HEK293 (cell line): ENCODE measurements around the gene DCAF4.

Experiments used
- CTCF ChIA-PET: fragments of 350-600 bp; formaldehyde crosslinking; extraction: SDS; loops from one replicate; lab custom pipeline; 2021; ENCODE audit warnings: antibody characterized with exemption; lab: Yijun Ruan, JAX
- POLR2A ChIA-PET: fragments of 300-600 bp; formaldehyde crosslinking; extraction: SDS; loops from one replicate; lab custom pipeline; 2020; ENCODE audit warnings: antibody characterized with exemption, inconsistent platforms; lab: Yijun Ruan, JAX
- H3K27ac ChIP-seq: fragments of 200-500 bp; sonication (Bioruptor generic); 2 replicates; pipeline ENCODE4 v1.5.1; 2014; ENCODE audit warnings: low read depth, low read length, control low read depth, inconsistent platforms; ENCODE audit errors: extremely low read depth
- H3K36me3 ChIP-seq, 2 experiments: fragments of 200-500 bp in 1 of 2; sonication (Bioruptor generic) in 1 of 2; 1 replicate in 1 of 2; 2 replicates in 1 of 2; pipeline ENCODE4 v1.5.1; 2014 to 2017; ENCODE audit warnings: inconsistent platforms in 2 of 2, low read length in 2 of 2; ENCODE audit not compliant: control insufficient read depth in 2 of 2, insufficient read depth in 1 of 2
- H3K4me1 ChIP-seq: fragments of 200-500 bp; sonication (Bioruptor generic); 2 replicates; pipeline ENCODE4 v1.5.1; 2014; ENCODE audit warnings: mild to moderate bottlenecking, low read length, inconsistent platforms; ENCODE audit not compliant: control insufficient read depth, insufficient read depth
- H3K4me3 ChIP-seq: 2 replicates; pipeline ENCODE4 v1.5.1; 2011; ENCODE audit warnings: low read depth, mild to moderate bottlenecking, control low read depth, low read length, moderate library complexity
- H3K9me3 ChIP-seq: fragments of 200-500 bp; sonication (Bioruptor generic); 2 replicates; pipeline ENCODE4 v1.5.1; 2014; ENCODE audit warnings: low read depth, low read length, inconsistent platforms; ENCODE audit not compliant: control insufficient read depth, insufficient read depth
- GLI4 ChIP-seq: fragments of 450-650 bp; formaldehyde crosslinking; IDR thresholded peaks from 2 replicates; pipeline ENCODE4 v1.5.1; 2016; ENCODE audit warnings: missing biosample characterization, missing genetic modification characterization
- GLIS1 ChIP-seq: fragments of 450-650 bp; formaldehyde crosslinking; IDR thresholded peaks from 2 replicates; pipeline ENCODE4 v1.5.1; 2016; ENCODE audit warnings: missing biosample characterization, missing genetic modification characterization
- HOXD13 ChIP-seq: sonication (generic); formaldehyde crosslinking; IDR thresholded peaks from 2 replicates; pipeline ENCODE4 v1.8.0; 2022; ENCODE audit warnings: missing genetic modification reagents, borderline replicate concordance
- KLF10 ChIP-seq: fragments of 450-650 bp; IDR thresholded peaks from 2 replicates; pipeline ENCODE4 v1.5.1; 2018; ENCODE audit warnings: missing biosample characterization, mild to moderate bottlenecking, missing genetic modification characterization
- SALL2 ChIP-seq: fragments of 450-650 bp; formaldehyde crosslinking; IDR thresholded peaks from 2 replicates; pipeline ENCODE4 v1.5.0; 2017; ENCODE audit warnings: missing biosample characterization, mild to moderate bottlenecking, missing genetic modification characterization, borderline replicate concordance
- ZBTB11 ChIP-seq: fragments of 450-650 bp; formaldehyde crosslinking; conservative IDR thresholded peaks from 2 replicates; pipeline ENCODE4 v1.5.1; 2016; ENCODE audit warnings: low read depth, missing biosample characterization, missing genetic modification characterization
- ZBTB26 ChIP-seq: fragments of 450-650 bp; formaldehyde crosslinking; optimal IDR thresholded peaks from 2 replicates; pipeline ENCODE3; 2016; ENCODE audit warnings: missing biosample characterization, mild to moderate bottlenecking, missing genetic modification characterization
- ZBTB6 ChIP-seq: fragments of 450-650 bp; formaldehyde crosslinking; IDR thresholded peaks from 2 replicates; pipeline ENCODE4 v1.5.1; 2017; ENCODE audit warnings: missing biosample characterization, missing genetic modification characterization
- ZNF10 ChIP-seq: fragments of 450-650 bp; formaldehyde crosslinking; IDR thresholded peaks from 2 replicates; pipeline ENCODE4 v1.5.1; 2017; ENCODE audit warnings: missing biosample characterization, missing genetic modification characterization
- ZNF114 ChIP-seq: fragments of 450-650 bp; formaldehyde crosslinking; IDR thresholded peaks from 2 replicates; pipeline ENCODE4 v1.5.0; 2017; ENCODE audit warnings: missing biosample characterization, missing genetic modification characterization
- ZNF18 ChIP-seq: fragments of 450-650 bp; formaldehyde crosslinking; IDR thresholded peaks from 2 replicates; pipeline ENCODE4 v1.5.1; 2016; ENCODE audit warnings: missing biosample characterization, missing genetic modification characterization
- ZNF266 ChIP-seq: fragments of 450-650 bp; formaldehyde crosslinking; IDR thresholded peaks from 2 replicates; pipeline ENCODE4 v1.5.1; 2016; ENCODE audit warnings: missing biosample characterization, missing genetic modification characterization, low read depth
- ZNF501 ChIP-seq: fragments of 450-650 bp; formaldehyde crosslinking; IDR thresholded peaks from 2 replicates; pipeline ENCODE4 v1.5.1; 2016; ENCODE audit warnings: missing biosample characterization, missing genetic modification characterization
- ZNF518A ChIP-seq: fragments of 450-650 bp; formaldehyde crosslinking; conservative IDR thresholded peaks from 2 replicates; pipeline ENCODE4 v1.5.1; 2016; ENCODE audit warnings: low read depth, missing biosample characterization, missing genetic modification characterization
- ZNF560 ChIP-seq: fragments of 450-650 bp; formaldehyde crosslinking; IDR thresholded peaks from 2 replicates; pipeline ENCODE4 v1.5.1; 2017; ENCODE audit warnings: missing biosample characterization, missing genetic modification characterization, borderline replicate concordance
- ZNF624 ChIP-seq: fragments of 450-650 bp; formaldehyde crosslinking; IDR thresholded peaks from 2 replicates; pipeline ENCODE4 v1.5.1; 2017; ENCODE audit warnings: missing biosample characterization, missing genetic modification characterization
- ZNF645 ChIP-seq: fragments of 450-650 bp; formaldehyde crosslinking; IDR thresholded peaks from 2 replicates; pipeline ENCODE4; 2016; ENCODE audit warnings: missing biosample characterization, missing genetic modification characterization
- ZNF664 ChIP-seq: fragments of 450-650 bp; formaldehyde crosslinking; IDR thresholded peaks from 2 replicates; pipeline ENCODE4 v1.5.1; 2016; ENCODE audit warnings: missing biosample characterization, missing genetic modification characterization
- ZNF791 ChIP-seq: fragments of 450-650 bp; formaldehyde crosslinking; IDR thresholded peaks from 2 replicates; pipeline ENCODE4 v1.5.1; 2016; ENCODE audit warnings: missing biosample characterization, missing genetic modification characterization
- ZSCAN23 ChIP-seq: fragments of 450-650 bp; formaldehyde crosslinking; IDR thresholded peaks from 2 replicates; pipeline ENCODE4 v1.5.1; 2016; ENCODE audit warnings: missing biosample characterization, missing genetic modification characterization

The DCAF4 gene

GRCh38 chr14:72878746-72879145, 47.5 kb upstream of the DCAF4 start (continued):
- TF ChIP-seq ZNF518A (tag by site-specific recombination) (no peak), ZBTB6 (no peak), ZNF560 (tag by site-specific recombination) (no peak), HOXD13 (CRISPR knock-in tag) (no peak), ZNF624 (no peak), SALL2 (no peak)

- Histone ChIP-seq H3K4me1 (no peaks in the 10 kb centered on the region), H3K36me3 (no peaks in the 10 kb centered on the region), H3K27ac (no peak overlapping the region), H3K4me3 (no peak overlapping the region), H3K9me3 (no peaks in the 10 kb centered on the region)
- TF ChIP-seq ZNF114 (tag by site-specific recombination) (no peak), ZNF791 (no peak), KLF10 (tag by site-specific recombination) (no peak), ZSCAN23 (tag by site-specific recombination) (no peak), ZNF10 (tag by site-specific recombination) (no peak), ZBTB26 (no peak), GLIS1 (tag by site-specific recombination) (no peak), ZNF266 (tag by site-specific recombination) (no peak)
- POLR2A ChIA-PET: interaction anchor here (1.0 kb wide), 1 partner anchor 15 kb away, joined by 3 read pairs; the partner anchor contains the start of gene DPF3
- CTCF ChIA-PET: no interaction called here
Observed at GRCh38 chr14:72879431-72879830, 46.8 kb upstream of the DCAF4 start.

- POLR2A ChIA-PET: no interaction called here
- Histone ChIP-seq H3K4me3 (no peak overlapping the region), H3K36me3 (no peaks in the 10 kb centered on the region), H3K9me3 (no peaks in the 10 kb centered on the region), H3K27ac (no peak overlapping the region), H3K4me1 (no peaks in the 10 kb centered on the region)
- CTCF ChIA-PET: interaction anchor here (0.6 kb wide), 1 partner anchor 1964 kb away, joined by 3 read pairs; no protein-coding TSS in a partner anchor
- TF ChIP-seq ZBTB11: no peak
- TF ChIP-seq ZNF501 (tag by site-specific recombination): no peak
- TF ChIP-seq GLI4 (tag by site-specific recombination): no peak
- TF ChIP-seq ZNF664 (tag by site-specific recombination): no peak
- TF ChIP-seq ZNF18 (tag by site-specific recombination): no peak
- TF ChIP-seq ZNF645 (tag by site-specific recombination): no peak
Observed at GRCh38 chr14:72880164-72880563, 46.1 kb upstream of the DCAF4 start.
